ENCODE measurements around the gene VSIG10.

The VSIG10 gene

DNA sequence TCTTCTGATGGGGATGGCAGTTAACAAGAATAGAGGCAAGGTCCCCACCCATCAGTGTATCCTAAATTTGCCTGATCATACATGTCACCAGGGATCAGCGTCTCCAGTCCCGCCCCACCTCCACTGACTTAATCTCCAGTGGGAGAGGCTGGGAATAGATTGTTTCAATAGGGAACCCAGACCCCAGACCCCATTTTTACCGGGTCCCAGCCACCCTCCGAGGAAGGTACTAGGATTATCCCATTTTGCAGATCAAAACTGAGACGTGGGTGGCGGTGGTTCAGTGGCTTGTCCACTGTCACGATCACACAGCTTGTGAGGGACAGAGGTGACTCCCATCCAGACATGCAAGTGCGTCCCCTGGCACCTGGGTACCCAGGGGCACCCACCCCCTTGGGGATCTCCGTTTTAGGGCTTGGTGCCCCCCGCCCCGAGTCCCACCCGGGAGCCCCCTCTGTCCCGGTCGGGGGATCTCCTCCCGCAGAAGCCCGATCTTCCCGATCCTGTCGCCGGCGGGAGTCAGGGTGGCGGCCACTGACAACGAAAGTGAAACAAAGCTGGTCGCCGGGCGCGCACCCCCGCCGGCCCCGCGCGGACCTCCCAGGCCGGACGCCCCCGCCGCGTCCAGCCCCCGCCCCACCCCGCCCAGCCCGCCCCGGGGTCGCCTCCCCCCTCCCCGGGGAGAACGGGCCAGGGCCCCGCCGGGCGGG lies 43.4 kb downstream of the VSIG10 start:
- DNase-seq (ENCODE audit: low read depth in 3 of 3) = no peak

DNA sequence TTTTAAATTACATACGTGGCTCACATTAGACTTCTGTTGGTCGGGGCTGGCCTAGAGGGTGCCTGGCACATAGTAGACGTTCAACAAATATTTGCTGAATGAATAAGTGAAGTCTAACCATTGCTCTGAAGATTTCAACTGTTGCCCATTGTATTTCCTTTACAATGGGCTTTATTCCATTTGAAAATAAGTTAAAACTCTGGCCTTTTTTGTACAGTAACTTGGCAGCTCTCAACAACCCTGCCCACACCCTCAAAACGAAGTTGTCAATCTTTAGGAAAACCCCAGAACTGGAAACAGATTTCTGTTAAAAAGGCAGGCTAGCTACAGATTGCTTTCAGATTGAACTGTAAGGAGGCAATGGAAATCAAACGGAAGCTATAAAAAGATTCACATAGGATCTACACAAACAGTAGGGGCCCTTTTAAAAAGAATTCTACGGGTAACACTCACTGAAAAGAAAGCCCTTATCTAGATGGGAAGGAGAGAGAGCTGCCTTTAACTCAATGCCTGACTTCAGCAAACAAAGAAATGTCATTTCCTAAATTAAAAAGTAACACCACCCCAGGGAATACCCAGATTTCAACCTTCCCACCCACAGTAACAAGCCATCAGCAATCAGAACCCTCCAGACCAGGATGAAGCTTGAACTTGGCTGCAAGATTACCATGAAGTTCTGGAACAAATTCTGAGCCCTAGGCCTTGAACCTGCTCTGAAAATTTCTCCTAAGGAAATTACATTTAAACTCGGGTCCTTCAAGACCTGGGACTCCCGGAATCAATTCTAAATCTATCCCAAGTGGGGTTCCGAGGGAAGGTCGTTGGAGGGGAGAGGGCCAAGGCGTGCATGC lies 44.2 kb downstream of the VSIG10 start:
- no peak for DNase-seq (ENCODE audit: low read depth in 3 of 3)

DNA sequence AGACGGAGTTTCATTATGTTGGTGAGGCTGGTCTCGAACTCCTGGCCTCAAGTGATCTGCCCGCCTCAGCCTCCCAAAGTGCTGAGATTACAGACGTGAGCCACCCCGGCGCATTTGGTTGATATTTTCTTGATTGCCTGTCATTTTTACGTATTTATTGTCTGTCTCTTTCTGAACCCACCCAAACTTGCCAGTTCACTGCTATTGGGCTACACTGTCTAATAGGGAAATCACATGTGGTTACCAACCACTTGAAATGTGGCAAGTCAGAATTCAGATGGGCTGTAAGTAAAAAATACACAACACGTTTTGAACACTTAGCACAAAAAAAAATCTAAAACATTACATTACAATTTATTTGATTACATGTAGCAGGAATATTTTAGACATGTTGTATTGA lies 44.9 kb downstream of the VSIG10 start:
- no peak for DNase-seq (ENCODE audit: low read depth in 3 of 3)

DNA sequence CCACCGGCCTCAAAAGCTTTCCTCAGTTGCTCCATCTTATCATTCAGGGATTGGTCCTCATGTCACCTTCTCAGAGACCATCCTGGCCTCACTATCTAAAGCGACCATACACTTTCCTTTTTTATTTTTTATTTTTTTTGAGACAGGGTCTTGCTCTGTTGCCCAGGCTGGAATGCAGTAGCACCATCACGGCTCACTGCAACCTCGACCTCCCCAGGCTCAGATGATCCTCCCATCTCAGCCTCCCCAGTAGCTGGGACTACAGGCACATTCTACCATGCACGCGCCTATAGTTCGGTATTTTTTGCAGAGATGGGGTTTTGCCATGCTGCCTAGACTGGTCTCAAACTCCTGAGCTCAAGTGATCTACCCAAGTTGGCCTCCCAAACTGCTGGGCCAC lies 45.6 kb downstream of the VSIG10 start:
- DNase-seq (ENCODE audit: low read depth in 3 of 3) = no peak

DNA sequence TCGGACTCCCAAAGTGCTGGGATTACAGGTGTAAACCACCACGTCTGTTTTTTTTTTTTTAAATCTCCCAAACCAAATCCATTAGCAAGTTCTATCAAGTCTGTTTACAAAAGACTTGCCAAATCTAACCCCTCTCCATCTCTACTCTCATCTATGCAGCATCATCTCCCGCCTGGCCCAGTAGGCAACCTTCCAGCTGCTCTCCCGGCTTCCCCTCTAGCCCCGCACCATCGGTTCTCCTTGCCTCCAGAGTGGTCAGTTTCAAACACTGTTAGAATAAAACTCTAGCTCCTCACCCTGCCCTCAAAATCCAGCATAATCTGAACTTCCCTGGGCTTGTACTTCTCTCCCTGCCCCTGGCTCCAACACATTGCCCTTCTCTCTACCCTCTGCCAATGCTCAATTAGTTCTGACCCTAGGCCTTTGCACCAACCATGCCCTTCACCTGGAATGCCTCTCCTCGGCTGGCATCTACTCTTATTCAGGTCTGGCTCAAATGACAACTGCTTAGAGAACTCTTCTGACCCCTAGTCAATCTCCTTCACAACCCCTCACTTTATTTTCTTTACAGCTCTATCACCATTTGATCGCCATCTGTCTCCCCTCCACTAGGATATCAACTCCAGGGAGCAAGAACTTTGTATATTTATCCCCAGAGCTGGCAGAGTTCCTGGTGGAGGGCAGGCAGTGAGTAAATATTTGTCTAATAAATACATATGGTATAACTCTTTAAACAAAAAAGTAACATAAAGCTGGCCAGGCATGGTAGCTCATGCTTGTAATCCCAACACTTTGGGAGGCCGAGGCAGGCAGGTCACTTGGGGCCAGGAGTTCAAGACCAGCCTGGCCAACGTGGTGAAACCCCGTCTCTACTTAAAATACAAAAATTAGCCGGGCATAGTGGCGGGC lies 47.7 kb downstream of the VSIG10 start:
- no peak for DNase-seq (ENCODE audit: low read depth in 3 of 3)

DNA sequence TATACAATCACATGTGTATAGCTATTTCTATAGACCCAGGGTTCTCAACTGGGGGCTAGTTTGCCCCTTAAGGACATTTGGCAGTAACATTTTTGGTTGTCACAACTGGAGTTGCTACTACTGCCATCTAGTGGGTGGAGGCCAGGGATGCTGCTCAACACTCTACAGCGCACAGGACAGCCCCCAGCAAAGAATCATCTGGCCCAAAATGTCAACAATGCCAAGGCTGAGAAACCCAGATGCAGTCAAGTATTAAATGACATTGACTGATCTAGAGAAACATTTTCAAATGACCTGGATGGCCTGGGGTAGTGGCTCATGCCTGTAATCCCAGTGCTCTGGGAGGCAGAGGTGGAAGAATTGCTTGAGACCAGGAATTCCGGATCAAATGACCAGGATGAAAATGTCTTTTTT lies 48.7 kb downstream of the VSIG10 start:
- DNase-seq (ENCODE audit: low read depth in 3 of 3) = peak in 2 of 3 experiments; percentile 39 to 43

DNA sequence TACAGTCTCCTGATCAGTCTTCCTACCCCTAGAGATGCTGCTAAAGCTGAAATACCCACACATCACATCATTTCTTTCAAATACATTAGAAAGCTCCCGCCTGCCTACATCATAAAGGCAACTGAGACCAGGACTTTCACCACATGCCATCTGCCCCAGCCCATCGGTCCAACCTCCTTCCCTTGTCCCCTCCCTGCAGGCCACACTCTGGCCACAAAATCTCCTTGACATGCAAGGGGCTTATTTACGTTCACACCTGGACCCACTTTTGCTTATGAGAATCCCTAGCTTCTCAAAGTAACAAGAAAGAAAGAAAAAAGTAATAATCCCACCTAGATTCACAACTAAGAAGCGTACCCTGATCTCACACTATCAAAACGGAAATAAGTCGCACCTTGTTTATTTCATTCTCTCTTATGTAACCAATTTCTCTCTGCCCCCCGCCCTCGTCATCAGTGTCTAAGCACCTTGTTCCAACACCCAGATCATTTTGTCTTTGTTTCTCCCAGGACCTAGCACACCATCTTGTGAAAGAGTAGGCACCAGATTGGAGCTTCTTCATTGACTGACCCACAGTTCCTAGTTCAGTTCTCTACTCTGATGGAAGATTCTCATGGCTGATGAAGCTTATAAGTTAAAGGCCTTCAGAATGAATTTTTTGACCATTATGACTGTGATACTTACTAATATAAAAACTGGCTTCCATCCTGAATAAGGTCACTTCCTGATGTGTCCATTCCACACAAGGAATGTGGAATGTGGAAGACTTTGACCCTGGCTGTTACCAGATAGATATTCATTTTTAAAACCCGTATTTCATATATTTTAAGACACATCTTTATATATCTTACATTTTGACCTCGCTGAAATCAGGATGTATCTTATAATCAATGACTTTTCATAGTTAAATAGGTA lies 50.5 kb downstream of the VSIG10 start:
- no peak for DNase-seq (ENCODE audit: low read depth in 3 of 3)

DNA sequence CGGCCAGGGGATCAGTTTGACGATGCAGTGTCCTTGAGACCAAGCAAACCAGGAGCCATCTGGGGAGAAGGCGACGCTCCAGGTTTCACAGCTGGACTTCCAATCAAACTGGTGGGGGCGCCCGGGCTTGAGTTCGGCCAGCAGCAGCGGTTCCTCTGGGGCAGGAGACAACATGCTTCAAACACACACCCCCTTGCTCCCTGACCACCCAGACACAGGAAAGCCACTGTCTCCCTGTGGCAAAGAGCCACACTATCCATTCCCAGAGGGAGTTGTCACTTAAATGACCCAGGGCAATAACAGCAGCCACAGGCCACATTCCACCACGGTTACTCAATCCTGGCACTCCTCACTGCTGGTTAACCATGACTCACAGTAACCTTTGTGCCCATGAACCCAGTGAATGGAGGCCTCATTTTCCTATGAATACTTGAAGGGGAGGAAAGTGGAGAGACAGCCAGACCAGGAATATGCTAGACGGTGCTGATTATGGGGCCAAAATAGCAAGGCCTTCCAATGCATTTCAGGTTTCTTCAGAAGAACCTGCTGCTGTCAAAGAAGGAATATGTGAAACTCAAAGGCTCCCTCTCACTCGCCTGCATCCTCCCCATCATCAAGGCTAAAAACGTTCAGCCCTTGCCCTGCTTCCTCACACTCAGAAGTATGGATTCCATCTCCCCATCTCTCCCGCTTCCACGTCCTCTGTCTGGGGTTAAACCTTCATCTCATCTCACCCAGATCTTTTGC lies 51.3 kb downstream of the VSIG10 start:
- no peak for DNase-seq (ENCODE audit: low read depth in 3 of 3)

DNA sequence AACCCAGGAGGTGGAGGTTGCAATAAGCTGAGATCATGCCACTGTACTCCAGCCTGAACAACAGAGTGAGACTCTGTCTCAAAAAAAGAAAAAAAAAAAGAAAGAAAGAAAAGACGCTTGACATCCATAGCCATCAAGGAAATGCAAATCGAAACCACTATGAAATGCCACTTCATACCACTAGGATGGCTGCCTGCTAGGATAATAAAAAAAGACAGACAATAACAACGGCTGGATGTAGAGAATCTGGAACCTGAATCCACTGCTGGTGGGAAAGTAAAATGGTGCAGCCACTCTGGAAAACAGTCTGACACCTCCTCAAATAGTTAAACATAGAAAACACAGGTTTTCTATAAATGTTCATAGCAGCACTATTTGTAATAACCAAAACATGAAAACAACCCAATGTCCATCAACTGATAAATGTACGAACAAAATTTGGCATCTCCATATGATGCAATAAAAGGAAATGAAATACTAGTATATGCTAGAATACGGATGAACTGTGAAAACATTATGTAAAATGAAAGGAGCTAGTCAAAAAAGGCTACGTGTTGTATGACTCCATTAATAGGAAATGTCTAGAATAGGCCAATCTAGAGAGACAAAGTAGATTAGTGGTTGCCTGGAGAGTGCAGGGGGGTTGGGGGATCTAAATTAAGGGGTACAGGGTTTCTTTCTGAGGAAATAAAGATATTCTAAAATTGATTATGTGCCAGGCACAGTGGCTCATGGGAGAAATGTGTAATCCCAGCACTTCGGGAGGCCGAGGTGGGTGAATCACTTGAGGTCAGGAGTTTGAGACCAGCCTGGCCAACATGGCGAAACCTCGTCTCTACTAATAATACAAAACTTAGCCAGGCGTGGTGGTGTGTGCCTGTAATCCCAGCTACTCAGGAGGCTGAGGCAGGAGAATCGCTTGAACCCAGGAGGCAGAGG lies 52.6 kb downstream of the VSIG10 start:
- DNase-seq (ENCODE audit: low read depth in 3 of 3) = no peak

DNA sequence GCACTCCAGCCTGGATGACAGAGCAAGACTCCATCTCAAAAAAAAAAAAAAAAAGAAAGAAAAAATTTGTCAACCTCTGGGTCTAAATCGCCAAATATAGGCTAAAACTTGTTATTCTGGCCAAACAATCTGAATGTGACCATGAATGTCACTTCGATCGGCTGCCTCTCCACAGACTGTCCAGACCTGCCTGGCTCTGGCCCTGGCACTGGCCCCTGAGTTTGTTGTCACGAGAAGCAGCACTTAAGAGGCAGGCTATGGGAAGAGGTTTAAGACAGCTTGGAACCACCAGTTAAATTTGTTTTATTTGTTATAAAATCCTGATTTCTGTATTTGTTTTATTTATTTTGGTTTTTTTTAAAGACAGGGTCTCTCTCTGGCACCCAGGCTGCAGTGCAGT lies 57.4 kb downstream of the VSIG10 start:
- DNase-seq (ENCODE audit: low read depth in 3 of 3) = no peak

DNA sequence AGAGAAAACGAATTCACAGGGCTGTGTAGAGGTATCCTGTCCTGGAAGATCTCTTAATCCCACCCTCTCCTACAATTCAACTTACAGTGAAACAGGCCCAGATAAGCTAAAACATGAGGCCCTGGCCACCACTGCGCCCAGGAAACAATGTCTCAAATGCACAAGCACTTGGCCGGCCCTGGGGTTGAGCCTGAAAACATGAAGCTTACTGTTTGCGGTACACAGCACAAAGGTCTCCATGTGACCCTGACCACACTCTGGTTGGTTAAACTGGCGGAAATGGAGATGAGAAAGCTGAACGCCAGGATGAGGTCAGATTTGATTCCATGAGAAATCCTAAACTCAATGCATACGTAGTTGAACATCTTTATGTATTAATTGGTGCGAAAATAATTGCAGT lies 59.2 kb downstream of the VSIG10 start:
- no peak for DNase-seq (ENCODE audit: low read depth in 3 of 3)

DNA sequence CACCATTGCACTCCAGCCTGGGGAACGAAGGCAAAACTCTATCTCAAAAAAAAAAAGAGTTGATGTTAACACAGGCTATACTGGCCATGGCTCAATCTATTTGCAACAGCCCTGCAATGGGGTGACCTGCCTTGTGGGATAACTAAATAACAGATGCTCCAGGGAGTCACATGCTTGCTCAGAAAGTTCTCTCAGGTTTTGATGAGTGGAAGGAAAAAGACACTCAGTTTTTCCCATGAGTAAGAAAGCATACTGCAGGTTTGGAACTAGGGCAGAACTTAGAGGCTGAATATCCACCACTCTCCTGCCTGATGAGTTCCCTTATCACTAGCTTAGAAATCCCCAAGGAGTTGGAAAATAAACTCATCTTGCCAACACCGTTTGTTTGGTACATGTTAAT lies 59.7 kb downstream of the VSIG10 start:
- no peak for DNase-seq (ENCODE audit: low read depth in 3 of 3)

DNA sequence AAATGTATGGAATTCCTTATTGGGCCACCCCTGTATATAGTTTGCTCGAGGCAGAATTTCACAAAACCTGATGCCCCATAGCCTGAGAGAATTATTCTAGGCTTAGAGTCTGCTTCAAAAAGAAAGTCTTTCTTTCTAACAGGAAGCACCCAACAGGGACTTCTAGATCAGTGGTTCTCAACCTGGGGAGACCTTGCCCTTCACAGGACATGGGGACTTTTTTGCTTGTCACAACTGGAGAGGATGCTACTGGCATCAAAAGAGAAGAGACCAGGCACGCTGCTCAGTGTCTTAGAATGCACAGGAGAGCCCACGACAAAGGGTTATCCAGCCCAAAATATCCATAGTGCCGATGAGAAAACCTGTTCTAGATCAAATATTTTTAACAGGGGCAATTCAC lies 61.7 kb downstream of the VSIG10 start:
- DNase-seq (ENCODE audit: low read depth in 3 of 3) = no peak

DNA sequence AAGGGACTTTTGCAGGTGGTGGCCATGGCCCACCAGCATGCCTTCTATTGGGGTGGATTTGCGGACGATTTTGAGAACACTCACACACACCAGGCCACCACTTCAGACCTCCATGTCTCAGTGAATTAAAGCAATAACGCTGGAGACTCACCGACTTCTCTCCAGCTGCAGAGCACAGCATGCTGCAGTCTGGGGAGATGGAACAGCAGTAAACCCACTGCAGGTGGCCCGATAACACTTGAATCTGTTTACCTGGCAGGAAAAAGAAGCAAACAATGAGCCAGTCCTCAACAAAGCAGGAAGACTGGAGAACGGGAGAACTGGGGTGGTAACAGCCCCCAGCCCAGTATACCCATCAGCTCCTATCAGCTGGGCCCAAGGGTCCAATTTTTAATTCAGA lies 65.7 kb downstream of the VSIG10 start:
- no peak for DNase-seq (ENCODE audit: low read depth in 3 of 3)

DNA sequence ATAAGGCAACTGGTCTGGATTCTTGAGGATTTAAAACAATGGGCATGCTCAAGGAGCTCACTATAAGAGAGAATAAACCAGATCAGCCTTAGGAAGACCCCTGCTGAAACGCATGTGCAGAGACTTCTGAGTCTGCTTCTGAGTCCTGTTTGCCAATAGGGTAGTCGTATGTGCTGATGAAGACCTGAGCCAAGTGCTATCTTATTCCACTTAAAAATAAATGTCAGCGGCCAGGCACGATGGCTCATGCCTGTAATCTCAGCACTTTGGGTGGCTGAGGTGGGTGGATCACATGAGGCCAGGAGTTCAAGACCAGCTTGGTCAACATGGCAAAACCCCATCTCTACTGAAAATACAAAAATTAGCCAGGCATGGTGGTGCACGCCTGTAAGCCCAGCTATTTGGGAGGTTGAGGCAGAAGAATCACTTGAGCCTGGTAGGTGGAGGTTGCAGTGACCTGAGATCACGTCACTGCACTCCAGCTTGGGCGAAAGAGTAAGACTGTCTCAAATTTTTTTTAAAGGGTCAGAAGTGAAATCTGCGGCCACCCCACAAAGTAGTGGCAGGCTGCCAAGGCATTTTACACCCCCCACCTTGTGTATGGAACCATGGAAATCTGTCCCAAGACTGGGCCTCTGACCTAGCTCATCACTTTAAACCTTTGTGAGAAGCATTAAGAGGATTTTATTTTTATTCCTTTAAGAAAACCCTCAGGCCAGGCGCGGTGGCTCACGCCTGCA lies 67.0 kb downstream of the VSIG10 start:
- DNase-seq (ENCODE audit: low read depth in 3 of 3) = no peak

DNA sequence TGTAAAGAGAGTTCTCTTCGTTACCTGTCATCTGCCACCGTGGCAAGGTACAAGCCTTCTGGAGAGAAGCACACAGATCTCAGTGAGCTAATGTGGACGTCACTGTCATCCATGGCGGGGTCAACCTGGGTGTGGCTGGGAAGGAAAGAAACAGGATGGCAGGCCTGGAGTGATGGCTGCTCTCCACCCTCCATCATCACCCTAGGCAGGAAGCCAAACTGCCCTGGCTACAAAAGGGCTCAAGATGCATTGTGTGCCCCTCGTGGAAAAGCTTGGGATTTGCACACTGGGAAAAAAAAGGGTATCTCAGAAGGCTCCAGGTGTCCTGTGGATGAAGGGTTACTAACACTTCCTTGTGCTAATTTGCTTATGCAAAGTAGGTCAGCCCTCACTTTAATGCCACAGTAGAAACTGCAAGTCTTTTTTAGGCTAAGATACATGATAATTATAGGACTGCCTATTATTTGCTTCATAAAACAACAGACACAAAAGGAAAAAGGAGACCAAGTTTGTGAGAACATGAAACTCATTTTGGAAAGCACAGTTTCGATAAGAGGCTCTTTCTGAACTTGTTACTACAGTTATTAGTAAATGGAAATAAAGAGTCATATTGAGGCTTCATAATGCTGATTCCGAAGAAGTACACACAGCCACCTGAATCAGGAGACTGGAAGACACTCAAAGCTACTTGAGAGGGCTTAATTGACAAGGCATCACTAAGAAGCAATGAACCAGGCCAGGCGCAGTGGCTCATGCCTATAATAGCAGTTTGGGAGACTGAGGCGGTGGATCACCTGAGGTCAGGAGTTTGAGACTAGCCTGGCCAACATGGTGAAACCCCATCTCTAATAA lies 68.4 kb downstream of the VSIG10 start:
- no peak for DNase-seq (ENCODE audit: low read depth in 3 of 3)

DNA sequence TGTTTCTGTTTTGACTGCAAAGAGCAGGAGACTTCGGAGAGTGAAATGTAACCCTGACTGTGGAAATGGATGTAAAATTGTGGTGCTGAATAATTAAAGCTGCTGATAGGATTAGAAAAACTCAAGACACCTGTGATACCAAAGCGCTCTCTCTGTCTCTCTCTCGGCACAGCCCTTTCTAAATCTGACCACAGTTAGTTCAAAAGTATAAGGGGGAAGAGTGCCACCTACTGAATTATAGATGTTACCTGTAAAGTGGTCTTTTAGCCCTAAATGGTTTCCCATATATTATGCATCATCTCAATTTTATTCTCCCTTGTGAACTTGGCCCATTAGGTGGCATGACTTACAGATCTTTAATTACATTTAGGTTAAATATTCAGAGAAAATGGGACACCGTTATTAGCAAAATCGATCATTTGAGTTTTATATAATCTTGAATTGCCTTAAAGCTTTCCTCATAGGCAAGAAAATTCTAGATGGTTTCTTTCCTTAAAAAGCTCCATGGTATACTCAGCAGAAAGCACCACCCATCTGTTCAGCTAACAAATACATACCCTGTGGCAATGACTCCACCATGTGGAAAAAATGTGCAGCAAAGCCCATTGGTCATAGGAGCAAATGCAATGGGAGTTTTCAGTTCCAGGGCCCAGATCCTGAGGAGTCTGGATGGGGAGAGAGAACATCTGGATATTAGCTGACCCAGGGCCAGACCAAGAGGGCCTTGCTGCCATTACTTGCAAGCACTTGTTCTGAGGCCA lies 69.2 kb downstream of the VSIG10 start:
- no peak for DNase-seq (ENCODE audit: low read depth in 3 of 3)

Data from stimulated activated CD4-positive, alpha-beta T cell treated with anti-CD3 and anti-CD28 coated beads, TNF-alpha, amount 100 ng/mL, for 4 hours (primary cell).